Measurements from ENCODE around the gene SPARC.

SPARC gene

GRCh38 chr5:151648089-151648488 lies 38.6 kb downstream of the SPARC start:
- no peak overlapping the region for H3K4me3 ChIP-seq (ENCODE audit: low read depth, low read length)
- ChIA-PET POLR2A (no interaction called here), CTCF (interaction anchor here (0.6 to 1.4 kb wide), 8 partner anchors 9 to 202 kb away, joined by 3 to 6 read pairs (median 4); partner anchors contain the start of gene SLC36A1)
- no peak for DNase-seq (ENCODE audit: low read depth, low spot score)
- no peak for TF ChIP-seq CTCF (IDR thresholded peaks at IDR 0.05; ENCODE audit: insufficient read depth, low read length, missing control alignments)

GRCh38 chr5:151647320-151647861 lies 39.3 kb downstream of the SPARC start:
- H3K4me3 ChIP-seq (ENCODE audit: low read depth, low read length), result no peak overlapping the region
- ChIA-PET CTCF (interaction anchor here (1.1 to 1.4 kb wide), 6 partner anchors 9 to 200 kb away, joined by 3 to 6 read pairs (median 4); partner anchors contain the start of gene SLC36A1), POLR2A (no interaction called here)
- no peak for TF ChIP-seq CTCF (IDR thresholded peaks at IDR 0.05; ENCODE audit: insufficient read depth, low read length, missing control alignments)
- DNase-seq (ENCODE audit: low read depth, low spot score), result no peak

- ChIA-PET POLR2A (interaction anchor here (0.6 kb wide), 1 partner anchor 495 kb away, joined by 3 read pairs; no protein-coding TSS in a partner anchor), CTCF (interaction anchor here (0.6 to 1.7 kb wide), 4 partner anchors 12 to 598 kb away, joined by 3 to 5 read pairs (median 4); partner anchors contain the start of gene SLC36A1)
- no peak overlapping the region for H3K4me3 ChIP-seq (ENCODE audit: low read depth, low read length)
- DNase-seq (ENCODE audit: low read depth, low spot score), result no peak
- no peak for TF ChIP-seq CTCF (IDR thresholded peaks at IDR 0.05; ENCODE audit: insufficient read depth, low read length, missing control alignments)
These were observed 40.4 kb downstream of the SPARC start for GRCh38 chr5:151646334-151646733.

GRCh38 chr5:151643388-151643787 lies 43.3 kb downstream of the SPARC start:
- POLR2A ChIA-PET, result no interaction called here
- no peak for DNase-seq (ENCODE audit: low read depth, low spot score)
- TF ChIP-seq CTCF (IDR thresholded peaks at IDR 0.05; ENCODE audit: insufficient read depth, low read length, missing control alignments), result no peak
- no peak overlapping the region for H3K4me3 ChIP-seq (ENCODE audit: low read depth, low read length)
- CTCF ChIA-PET, result interaction anchor here (1.0 kb wide), 1 partner anchor 16 kb away, joined by 3 read pairs; no protein-coding TSS in a partner anchor

- no peak for DNase-seq (ENCODE audit: low read depth, low spot score)
- no peak overlapping the region for H3K4me3 ChIP-seq (ENCODE audit: low read depth, low read length)
- CTCF ChIA-PET, result no interaction called here
- POLR2A ChIA-PET, result no interaction called here
- TF ChIP-seq CTCF (IDR thresholded peaks at IDR 0.05; ENCODE audit: insufficient read depth, low read length, missing control alignments), result no peak
These were observed 44.1 kb downstream of the SPARC start for GRCh38 chr5:151642472-151643140.

GRCh38 chr5:151638619-151639018 lies 48.1 kb downstream of the SPARC start:
- TF ChIP-seq CTCF (IDR thresholded peaks at IDR 0.05; ENCODE audit: insufficient read depth, low read length, missing control alignments), result no peak
- ChIA-PET CTCF (interaction anchor here (0.8 to 7.5 kb wide), 6 partner anchors 9 to 118 kb away, joined by 3 to 54 read pairs (median 3); no protein-coding TSS in a partner anchor), POLR2A (no interaction called here)
- H3K4me3 ChIP-seq (ENCODE audit: low read depth, low read length), result no peak overlapping the region
- DNase-seq (ENCODE audit: low read depth, low spot score), result no peak

Measured in AG04449 (cell line).